Brain microvascular endothelial cell (primary cell): ENCODE results near the gene PGAP1.

Experiments
- DNase-seq: peaks from one replicate; pipeline ENCODE4 v3.0.0-alpha.2; 2020
- H3K27ac ChIP-seq: fragments of 250-450 bp; sonication (Bioruptor Pico); 2 replicates; pipeline ENCODE4 v1.5.1; 2020; ENCODE audit warnings: mild to moderate bottlenecking, moderate library complexity
- H3K27me3 ChIP-seq: fragments of 250-450 bp; sonication (Bioruptor Pico); replicated peaks from 2 replicates; pipeline ENCODE4 v1.5.1; 2020; ENCODE audit warnings: mild to moderate bottlenecking
- H3K36me3 ChIP-seq: fragments of 250-450 bp; sonication (Bioruptor Pico); replicated peaks from 2 replicates; pipeline ENCODE4 v1.5.1; 2020; ENCODE audit warnings: mild to moderate bottlenecking
- H3K4me3 ChIP-seq: 2 replicates; pipeline ENCODE4 v1.5.1; 2011; ENCODE audit warnings: low read depth, mild to moderate bottlenecking, control low read depth, low read length, moderate library complexity
- in situ Hi-C: cut with HindIII; loops from 2 replicates; pipeline ENCODE4 v1.10.0; 2017; ENCODE audit warnings: low sequenced_read_pairs, low pct_ligation_motif_present
- TF ChIP-seq, protein P1 (sequence below): IDR thresholded peaks from 2 replicates; pipeline ENCODE4 v1.5.1; 2011; ENCODE audit warnings: low read depth, mild to moderate bottlenecking, moderate library complexity, low read length, control low read depth, inconsistent platforms; ENCODE audit errors: missing control alignments

PGAP1 gene

DNA sequence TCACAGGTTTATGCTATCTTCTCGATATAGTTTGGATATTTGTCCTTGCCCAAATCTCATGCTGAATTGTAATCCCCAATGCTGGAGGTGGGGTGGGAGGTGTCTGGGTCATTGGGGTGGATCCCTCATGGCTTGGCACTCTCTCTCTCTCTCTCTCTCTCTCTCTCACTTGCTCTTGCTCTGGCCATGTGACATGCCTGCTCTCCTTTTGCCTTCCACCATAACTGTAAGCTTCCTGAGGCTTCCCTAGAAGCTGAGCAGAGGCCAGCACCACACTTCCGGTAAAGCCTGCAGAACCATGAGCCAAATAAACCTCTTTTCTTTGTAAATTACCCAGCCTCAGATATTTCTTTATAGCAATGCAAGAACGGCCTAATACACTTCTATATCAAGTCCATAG is 41.3 kb upstream of the PGAP1 start:
- no peak overlapping the region for H3K27ac ChIP-seq
- DNase-seq, result no peak
- TF ChIP-seq, protein P1, sequence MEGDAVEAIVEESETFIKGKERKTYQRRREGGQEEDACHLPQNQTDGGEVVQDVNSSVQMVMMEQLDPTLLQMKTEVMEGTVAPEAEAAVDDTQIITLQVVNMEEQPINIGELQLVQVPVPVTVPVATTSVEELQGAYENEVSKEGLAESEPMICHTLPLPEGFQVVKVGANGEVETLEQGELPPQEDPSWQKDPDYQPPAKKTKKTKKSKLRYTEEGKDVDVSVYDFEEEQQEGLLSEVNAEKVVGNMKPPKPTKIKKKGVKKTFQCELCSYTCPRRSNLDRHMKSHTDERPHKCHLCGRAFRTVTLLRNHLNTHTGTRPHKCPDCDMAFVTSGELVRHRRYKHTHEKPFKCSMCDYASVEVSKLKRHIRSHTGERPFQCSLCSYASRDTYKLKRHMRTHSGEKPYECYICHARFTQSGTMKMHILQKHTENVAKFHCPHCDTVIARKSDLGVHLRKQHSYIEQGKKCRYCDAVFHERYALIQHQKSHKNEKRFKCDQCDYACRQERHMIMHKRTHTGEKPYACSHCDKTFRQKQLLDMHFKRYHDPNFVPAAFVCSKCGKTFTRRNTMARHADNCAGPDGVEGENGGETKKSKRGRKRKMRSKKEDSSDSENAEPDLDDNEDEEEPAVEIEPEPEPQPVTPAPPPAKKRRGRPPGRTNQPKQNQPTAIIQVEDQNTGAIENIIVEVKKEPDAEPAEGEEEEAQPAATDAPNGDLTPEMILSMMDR, result no peak
- no peak overlapping the region for H3K4me3 ChIP-seq
- H3K27me3 ChIP-seq, result no peaks in the 10 kb centered on the region
- in situ Hi-C loops, result no loop called here
- no peaks in the 10 kb centered on the region for H3K36me3 ChIP-seq

DNA sequence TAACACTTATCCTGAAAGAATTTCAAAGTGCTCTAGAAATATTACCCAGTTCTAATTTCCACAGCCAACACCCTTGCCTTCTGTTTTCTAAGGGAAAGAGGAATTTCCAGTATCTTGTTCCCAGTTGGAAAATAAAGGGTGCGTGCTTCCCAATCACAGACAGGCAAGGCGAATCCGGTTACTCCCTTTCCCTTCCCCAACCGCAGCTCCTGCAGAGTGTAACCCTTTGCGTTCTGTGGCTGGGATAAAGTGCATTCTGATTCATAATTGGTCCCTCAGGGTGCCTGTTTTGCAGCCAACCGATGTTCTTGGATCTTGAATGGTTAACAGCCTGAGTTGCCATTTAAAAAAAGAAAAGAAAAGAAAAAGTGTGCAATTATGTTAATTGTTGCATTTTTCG is 40.6 kb upstream of the PGAP1 start:
- peak; percentile 54 for DNase-seq
- TF ChIP-seq, protein P1, result no peak
- Histone ChIP-seq H3K27me3 (no peaks in the 10 kb centered on the region), H3K4me3 (peak overlapping the region; percentile 38), H3K27ac (no peak overlapping the region), H3K36me3 (no peaks in the 10 kb centered on the region)
- in situ Hi-C loops, result no loop called here

DNA sequence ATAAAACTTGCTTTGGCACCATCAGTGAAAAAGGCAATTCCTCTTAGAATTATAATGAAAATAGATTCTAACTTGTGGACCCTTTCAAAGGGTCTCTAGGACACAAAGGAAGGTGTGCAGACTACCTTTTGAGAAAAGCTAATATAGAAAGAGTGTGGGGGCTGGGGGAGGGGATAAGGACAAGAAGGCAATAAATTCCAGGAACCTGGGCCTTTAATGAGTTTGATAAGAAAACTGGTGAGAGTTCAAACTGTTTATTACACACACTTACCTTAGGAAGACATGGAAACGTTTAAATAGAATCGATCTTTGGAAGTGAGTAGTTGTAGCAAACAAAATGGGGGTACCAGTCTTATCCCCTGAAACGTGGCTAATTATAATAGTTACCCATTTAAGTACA is 39.6 kb upstream of the PGAP1 start:
- TF ChIP-seq, protein P1, result no peak
- no peaks in the 10 kb centered on the region for H3K27me3 ChIP-seq
- H3K4me3 ChIP-seq, result no peak overlapping the region
- no peak for DNase-seq
- H3K36me3 ChIP-seq, result no peaks in the 10 kb centered on the region
- in situ Hi-C loops, result no loop called here
- no peak overlapping the region for H3K27ac ChIP-seq

DNA sequence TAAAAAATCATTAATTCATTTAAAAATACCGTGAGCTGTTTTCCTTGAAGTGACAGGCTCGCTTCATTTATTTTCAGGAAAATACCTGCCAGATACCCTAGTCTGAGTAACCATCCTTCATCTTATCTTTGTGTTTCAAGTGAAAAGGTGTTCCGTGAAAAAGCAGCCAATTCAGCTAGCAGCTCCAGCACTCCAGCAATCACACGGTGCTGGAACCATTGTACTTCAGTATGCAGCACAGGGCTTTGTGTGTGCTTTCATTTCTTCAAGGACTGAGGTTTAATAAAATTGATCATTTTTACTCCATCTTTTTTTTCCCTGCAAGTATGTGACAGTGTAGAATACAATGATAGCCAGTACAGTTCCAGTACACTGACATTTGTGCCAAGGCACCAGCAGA is 39.1 kb upstream of the PGAP1 start:
- no peak for DNase-seq

DNA sequence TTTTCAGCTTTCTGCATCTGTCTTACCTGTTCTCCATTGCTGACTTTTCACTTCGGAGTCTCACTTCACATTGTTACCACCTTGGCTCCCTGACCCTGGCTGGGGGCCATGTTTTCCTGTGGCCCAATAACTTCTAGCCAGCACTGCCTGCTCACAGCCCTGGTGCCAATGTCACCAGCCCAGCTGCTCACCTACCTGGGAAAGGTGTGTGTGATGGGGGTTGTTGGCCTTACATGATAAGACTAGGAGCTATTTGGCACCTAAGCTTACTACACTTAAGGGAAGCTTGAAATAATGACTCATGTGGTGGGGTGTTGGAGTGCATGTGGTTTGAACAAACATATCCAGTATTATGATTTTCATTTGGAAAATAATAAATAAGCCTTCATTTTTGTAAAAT is 37.5 kb upstream of the PGAP1 start:
- in situ Hi-C loops, result no loop called here
- TF ChIP-seq, protein P1, result no peak
- Histone ChIP-seq H3K27me3 (no peaks in the 10 kb centered on the region), H3K27ac (no peak overlapping the region), H3K36me3 (no peaks in the 10 kb centered on the region), H3K4me3 (no peak overlapping the region)
- no peak for DNase-seq

More for the DNA sequence above, 39.1 kb upstream of the PGAP1 start:
- Histone ChIP-seq H3K36me3 (no peaks in the 10 kb centered on the region), H3K27me3 (no peaks in the 10 kb centered on the region), H3K27ac (no peak overlapping the region), H3K4me3 (no peak overlapping the region)
- TF ChIP-seq, protein P1, result no peak
- in situ Hi-C loops, result no loop called here

DNA sequence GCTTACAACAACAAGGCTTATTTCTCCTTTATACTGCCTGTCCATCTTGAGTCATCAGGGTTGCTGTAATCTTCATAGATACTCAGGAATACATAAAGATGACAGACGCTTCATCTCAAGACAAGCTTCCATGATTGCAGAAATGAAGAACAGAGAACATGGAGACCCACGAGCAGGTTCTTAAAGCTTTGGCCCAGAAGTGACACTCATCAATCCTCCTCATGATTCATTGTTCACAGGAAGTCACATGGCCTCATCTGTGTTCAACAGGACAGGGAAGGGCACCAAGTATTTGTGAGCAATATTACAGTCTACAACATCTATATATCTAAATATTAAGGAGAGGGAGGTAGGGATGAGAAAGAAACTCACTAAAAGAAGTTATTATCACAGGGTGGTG is 36.5 kb upstream of the PGAP1 start:
- TF ChIP-seq, protein P1, result no peak
- DNase-seq, result no peak
- H3K36me3 ChIP-seq, result no peaks in the 10 kb centered on the region

More for the DNA sequence above, 36.5 kb upstream of the PGAP1 start:
- Histone ChIP-seq H3K27ac (no peak overlapping the region), H3K4me3 (no peak overlapping the region), H3K27me3 (no peaks in the 10 kb centered on the region)
- in situ Hi-C loops, result no loop called here
